ENCODE results near the gene HIRIP3. TPM values are rescaled to one million over a fixed set of nuclear protein-coding genes. Genes with fewer than 3 reads are reported as not detected.

HIRIP3 gene
- total and polyA plus RNA-seq, 2 of the 13 experiments (the other 11 are each of a cell fraction or from before 2014, with no cell fraction given): 12.6 to 17.2 TPM

- 0 out of 2 replicates have a peak, but pooled peaks have one; percentile 47 for TF ChIP-seq MLXIP (CRISPR knock-in tag; IDR thresholded peaks at IDR 0.05; ENCODE audit: borderline replicate concordance)
- peak; percentile 96 for TF ChIP-seq DNMT3B (CRISPR knock-in tag; conservative IDR thresholded peaks at IDR 0.05)
- TF ChIP-seq GPN1 (CRISPR knock-in tag; IDR thresholded peaks at IDR 0.05; ENCODE audit: borderline replicate concordance): peak; percentile 85; the same call in 1 of the 2 replicates
- peak; percentile 34; the same call in 1 of the 2 replicates for TF ChIP-seq KLF9 (CRISPR knock-in tag; IDR thresholded peaks at IDR 0.05; ENCODE audit: low read depth)
- TF ChIP-seq ZFY (CRISPR knock-in tag; IDR thresholded peaks at IDR 0.05): no peak
- no peak for TF ChIP-seq SP2 (CRISPR knock-in tag; IDR thresholded peaks at IDR 0.05)
- no peak; the same call in 1 of the 2 replicates for TF ChIP-seq PPARG (CRISPR knock-in tag; conservative IDR thresholded peaks at IDR 0.05)
- TF ChIP-seq RBAK (CRISPR knock-in tag; IDR thresholded peaks at IDR 0.05): no peak
- peak; percentile 82; the same call in 2 of the 3 replicates for TF ChIP-seq MXI1 (IDR thresholded peaks at IDR 0.05; ENCODE audit: borderline replicate concordance, low read depth, low read length)
- 0 out of 2 replicates have a peak, but pooled peaks have one; percentile 46 for TF ChIP-seq ZKSCAN5 (CRISPR knock-in tag; IDR thresholded peaks at IDR 0.05)
- TF ChIP-seq ZNF674 (CRISPR knock-in tag; IDR thresholded peaks at IDR 0.05; ENCODE audit: low read depth): peak; percentile 77; the same call in 1 of the 2 replicates
- TF ChIP-seq ZFP62 (CRISPR knock-in tag; IDR thresholded peaks at IDR 0.05): no peak
- no peak for TF ChIP-seq POLR2G (IDR thresholded peaks at IDR 0.05; ENCODE audit: low read depth, low read length)
- TF ChIP-seq TRIM22 (IDR thresholded peaks at IDR 0.05): no peak
- TF ChIP-seq ZNF619 (CRISPR knock-in tag; IDR thresholded peaks at IDR 0.05): peak; percentile 10; the same call in 1 of the 2 replicates
- 0 out of 2 replicates have a peak, but pooled peaks have one; percentile 64 for TF ChIP-seq ZNF530 (CRISPR knock-in tag; IDR thresholded peaks at IDR 0.05; ENCODE audit: low read depth)
- peak; percentile 83 for TF ChIP-seq HIVEP1 (CRISPR knock-in tag; IDR thresholded peaks at IDR 0.05)
- no peak for TF ChIP-seq ZNF441 (CRISPR knock-in tag; IDR thresholded peaks at IDR 0.05; ENCODE audit: borderline replicate concordance)
- TF ChIP-seq CENPT (CRISPR knock-in tag; IDR thresholded peaks at IDR 0.05; ENCODE audit: low read depth): no peak
- peak; percentile 94 for TF ChIP-seq ZNF275 (CRISPR knock-in tag; IDR thresholded peaks at IDR 0.05; ENCODE audit: borderline replicate concordance)
- no peak for TF ChIP-seq STAT5B (CRISPR knock-in tag; IDR thresholded peaks at IDR 0.05)
- TF ChIP-seq ZBTB4 (CRISPR knock-in tag; IDR thresholded peaks at IDR 0.05; ENCODE audit: borderline replicate concordance): 0 out of 2 replicates have a peak, but pooled peaks have one; percentile 23
These were observed at the start of gene HIRIP3 (continued) for GRCh38 chr16:29995324-29995910.

All from HepG2 (cell line).